ENCODE results near the gene RASEF.

Gene RASEF

DNA sequence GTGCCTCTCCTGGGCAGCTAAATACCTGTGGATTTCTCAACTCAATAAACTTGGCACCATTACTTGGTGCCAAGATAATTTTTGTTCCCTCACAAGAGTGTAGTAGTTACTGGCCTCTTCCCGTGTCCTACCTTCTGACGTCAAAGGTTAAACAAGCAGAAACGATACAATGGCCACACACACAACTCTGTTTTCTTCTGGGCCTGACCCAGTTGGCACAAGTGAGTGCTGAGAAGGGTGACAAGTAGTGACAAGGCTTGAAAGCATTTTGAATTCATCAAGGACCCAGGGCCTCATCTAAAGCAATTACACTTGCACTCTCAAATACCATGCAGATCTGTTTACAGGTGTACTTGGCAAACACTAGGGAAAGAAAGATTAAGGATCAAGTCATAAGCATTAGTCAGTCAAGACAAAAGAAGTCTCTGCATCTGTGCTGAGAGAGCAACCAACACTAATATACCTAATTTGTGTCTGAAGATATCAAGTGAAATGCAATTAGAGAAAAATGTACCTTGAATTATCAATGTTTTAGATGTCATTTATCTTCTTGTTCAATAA lies 30.8 kb downstream of the RASEF start:
- Histone ChIP-seq H3K36me3 (ENCODE audit: insufficient read depth, low read length) (no peaks in the 10 kb centered on the region), H2AFZ (ENCODE audit: low read length, unreplicated experiment) (no peak overlapping the region), H3K27ac (ENCODE audit: low read depth, low read length) (no peak overlapping the region), H3K4me1 (ENCODE audit: control insufficient read depth, insufficient read depth, low read length, unreplicated experiment) (peaks cover 2% of the 10 kb centered on the region), H3K79me2 (ENCODE audit: control insufficient read depth, insufficient read depth, low read length, unreplicated experiment) (no peaks in the 10 kb centered on the region), H3K4me3 (ENCODE audit: low read depth, low read length) (no peak overlapping the region), H3K27me3 (ENCODE audit: insufficient read depth, low read length) (0 out of 2 replicates have a peak, but pooled peaks cover 4% of the 10 kb centered on the region)

DNA sequence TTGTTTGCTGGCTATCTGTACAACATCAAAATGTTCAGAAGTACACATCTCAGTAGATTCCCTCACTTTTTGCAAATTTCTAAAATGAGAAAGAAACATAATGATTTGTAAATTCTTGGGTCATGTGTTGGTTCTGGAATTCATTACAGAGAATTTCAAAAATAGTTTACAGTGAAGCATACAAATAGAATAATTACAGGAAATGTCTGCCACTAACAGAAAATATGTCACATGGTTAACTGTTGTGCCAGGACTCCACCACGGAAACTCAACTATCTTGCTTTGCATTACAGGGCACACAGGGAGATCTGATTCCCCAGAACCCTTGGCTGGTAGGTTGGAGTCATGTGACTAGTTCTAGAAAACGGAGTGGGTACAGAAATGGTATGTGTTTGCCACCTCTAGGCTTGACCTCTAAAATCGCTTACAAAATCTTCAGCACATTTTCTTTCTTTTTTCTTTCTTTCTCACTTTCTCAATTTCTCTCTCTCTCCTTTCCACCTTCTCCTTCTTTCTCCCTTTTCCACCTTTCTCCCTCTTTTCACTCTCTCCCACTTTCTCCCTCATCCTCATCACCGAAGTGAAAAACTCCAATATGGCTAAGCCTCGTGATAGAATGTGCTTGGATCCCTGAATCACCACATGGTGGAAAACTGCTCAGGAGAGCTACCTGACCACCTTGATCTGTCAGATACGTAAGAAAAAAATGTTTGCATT lies 32.4 kb downstream of the RASEF start:
- no peak overlapping the region for H3K4me3 ChIP-seq (ENCODE audit: low read depth, low read length)
- no peak overlapping the region for H2AFZ ChIP-seq (ENCODE audit: low read length, unreplicated experiment)
- H3K27ac ChIP-seq (ENCODE audit: low read depth, low read length): no peak overlapping the region
- H3K4me1 ChIP-seq (ENCODE audit: control insufficient read depth, insufficient read depth, low read length, unreplicated experiment): peaks cover 6% of the 10 kb centered on the region
- H3K79me2 ChIP-seq (ENCODE audit: control insufficient read depth, insufficient read depth, low read length, unreplicated experiment): no peaks in the 10 kb centered on the region
- 0 out of 2 replicates have a peak, but pooled peaks cover 4% of the 10 kb centered on the region for H3K27me3 ChIP-seq (ENCODE audit: insufficient read depth, low read length)
- no peaks in the 10 kb centered on the region for H3K36me3 ChIP-seq (ENCODE audit: insufficient read depth, low read length)

DNA sequence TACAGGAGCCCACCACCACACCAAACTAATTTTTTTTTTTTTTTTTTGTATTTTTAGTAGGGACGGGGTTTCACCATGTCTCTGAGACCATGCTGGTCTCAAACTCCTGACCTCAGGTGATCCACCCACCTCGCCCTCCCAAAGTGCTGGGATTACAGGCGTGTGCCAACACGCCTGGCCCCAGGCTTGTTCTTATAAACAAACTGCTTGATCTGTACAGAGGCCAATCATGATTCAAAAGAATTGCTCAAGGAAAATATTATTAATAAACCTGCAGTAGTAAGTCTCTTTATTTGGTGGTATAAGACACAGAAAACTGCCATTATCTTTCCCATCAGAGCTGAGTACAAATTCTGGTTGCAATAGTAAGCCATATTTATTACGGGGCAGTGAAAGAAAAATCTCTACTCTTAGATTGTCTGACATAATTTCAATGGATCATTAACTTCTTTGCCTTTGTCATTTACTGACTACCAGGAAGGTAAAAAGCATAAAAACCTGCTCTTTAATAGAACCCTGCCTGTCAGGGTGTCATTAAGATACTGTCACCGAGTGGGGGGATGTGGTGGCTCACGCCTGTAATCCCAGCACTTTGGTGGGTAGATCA lies 33.3 kb downstream of the RASEF start:
- Histone ChIP-seq H3K4me3 (ENCODE audit: low read depth, low read length) (no peak overlapping the region), H3K79me2 (ENCODE audit: control insufficient read depth, insufficient read depth, low read length, unreplicated experiment) (no peaks in the 10 kb centered on the region), H3K27ac (ENCODE audit: low read depth, low read length) (no peak overlapping the region), H3K4me1 (ENCODE audit: control insufficient read depth, insufficient read depth, low read length, unreplicated experiment) (peaks cover 6% of the 10 kb centered on the region), H2AFZ (ENCODE audit: low read length, unreplicated experiment) (no peak overlapping the region), H3K27me3 (ENCODE audit: insufficient read depth, low read length) (0 out of 2 replicates have a peak, but pooled peaks cover 3% of the 10 kb centered on the region), H3K36me3 (ENCODE audit: insufficient read depth, low read length) (no peaks in the 10 kb centered on the region)

DNA sequence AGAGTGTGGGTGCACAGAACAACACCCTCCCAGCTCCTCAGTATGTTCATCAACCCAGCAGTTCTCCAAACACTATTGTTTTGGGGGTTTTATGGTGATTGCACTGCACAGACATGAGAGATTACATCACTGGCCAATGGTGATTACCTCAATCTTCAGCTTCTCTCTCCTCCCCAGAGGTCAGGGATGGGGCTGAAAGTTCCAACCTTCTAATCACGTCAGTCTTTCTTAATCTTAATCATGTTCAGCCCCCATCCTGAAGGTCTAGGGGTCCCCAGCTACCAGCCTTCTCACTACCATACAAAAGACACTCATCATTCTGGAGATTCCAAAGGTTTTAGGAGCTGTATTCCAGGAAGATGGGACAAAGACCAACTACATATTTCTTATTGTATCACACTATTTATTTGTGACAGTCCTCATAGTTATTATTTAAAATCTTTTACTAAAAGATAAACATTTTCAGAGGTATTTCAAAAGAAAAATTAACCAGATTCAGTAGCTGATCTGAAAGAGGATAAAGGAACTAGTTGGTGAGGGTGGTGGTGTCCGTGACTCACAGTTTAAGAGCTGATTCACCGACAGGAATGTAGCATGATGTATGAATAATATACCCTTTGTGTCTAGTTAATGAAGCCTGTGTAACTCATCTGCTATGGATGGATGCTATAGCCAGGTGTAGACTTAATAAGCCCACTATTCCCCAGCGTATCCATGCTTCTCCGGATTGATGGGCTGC lies 35.6 kb downstream of the RASEF start:
- no peak overlapping the region for H2AFZ ChIP-seq (ENCODE audit: low read length, unreplicated experiment)
- peaks cover 6% of the 10 kb centered on the region for H3K4me1 ChIP-seq (ENCODE audit: control insufficient read depth, insufficient read depth, low read length, unreplicated experiment)
- peak overlapping the region; percentile 55 for H3K27ac ChIP-seq (ENCODE audit: low read depth, low read length)
- no peak overlapping the region for H3K4me3 ChIP-seq (ENCODE audit: low read depth, low read length)
- H3K79me2 ChIP-seq (ENCODE audit: control insufficient read depth, insufficient read depth, low read length, unreplicated experiment): no peaks in the 10 kb centered on the region
- H3K27me3 ChIP-seq (ENCODE audit: insufficient read depth, low read length): no peaks in the 10 kb centered on the region
- no peaks in the 10 kb centered on the region for H3K36me3 ChIP-seq (ENCODE audit: insufficient read depth, low read length)

DNA sequence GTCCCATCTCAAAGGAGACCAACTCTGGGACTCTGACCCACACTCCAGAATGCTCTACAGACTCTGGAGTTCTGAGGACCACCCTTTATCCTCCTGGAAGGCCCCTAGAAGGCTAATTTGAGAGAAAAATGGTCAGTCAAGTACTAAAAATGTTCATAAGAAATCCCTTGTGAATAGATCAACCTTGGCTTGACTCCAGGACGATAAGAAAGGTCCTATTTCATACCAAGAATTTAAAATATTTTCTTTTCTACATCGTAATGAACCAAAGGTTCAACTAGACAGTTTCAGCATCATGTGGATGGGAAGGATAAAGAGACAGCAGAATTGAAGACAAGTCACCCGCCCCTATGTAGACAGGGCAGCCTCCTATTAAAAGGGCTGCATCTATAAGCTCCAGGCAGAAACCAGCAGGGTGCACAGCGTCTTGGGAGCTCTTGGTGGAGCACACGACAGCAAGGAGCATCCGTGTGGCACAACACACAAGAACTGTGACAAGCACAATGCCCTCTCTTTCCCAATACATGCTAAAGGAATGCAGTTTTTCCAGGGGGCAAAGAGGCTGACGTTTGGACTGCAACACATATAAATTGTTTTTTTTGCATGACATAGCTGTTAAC lies 38.3 kb downstream of the RASEF start:
- no peaks in the 10 kb centered on the region for H3K27me3 ChIP-seq (ENCODE audit: insufficient read depth, low read length)
- H3K36me3 ChIP-seq (ENCODE audit: insufficient read depth, low read length): no peaks in the 10 kb centered on the region
- H3K4me1 ChIP-seq (ENCODE audit: control insufficient read depth, insufficient read depth, low read length, unreplicated experiment): peaks cover 6% of the 10 kb centered on the region
- no peak overlapping the region for H3K4me3 ChIP-seq (ENCODE audit: low read depth, low read length)
- H3K79me2 ChIP-seq (ENCODE audit: control insufficient read depth, insufficient read depth, low read length, unreplicated experiment): no peaks in the 10 kb centered on the region
- H3K27ac ChIP-seq (ENCODE audit: low read depth, low read length): no peak overlapping the region
- H2AFZ ChIP-seq (ENCODE audit: low read length, unreplicated experiment): no peak overlapping the region

DNA sequence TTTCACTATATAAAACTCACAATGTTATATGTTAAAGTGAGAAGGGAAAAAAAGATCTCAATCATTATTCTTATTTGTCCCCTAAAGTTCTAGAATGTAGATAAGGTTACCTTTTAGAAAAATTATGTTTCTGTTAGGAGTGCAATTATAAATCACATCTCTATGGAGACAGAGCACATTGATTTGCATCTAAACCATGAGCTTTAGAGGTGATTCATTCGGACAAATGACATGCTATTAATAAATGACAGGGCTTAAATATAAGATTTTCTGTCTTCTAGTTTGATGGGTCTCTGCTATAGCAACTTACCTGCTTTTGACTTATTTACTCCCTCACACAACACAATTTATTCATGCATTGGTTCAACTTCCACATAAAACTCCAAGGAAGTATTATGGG lies 39.8 kb downstream of the RASEF start:
- Histone ChIP-seq H3K79me2 (ENCODE audit: control insufficient read depth, insufficient read depth, low read length, unreplicated experiment) (no peaks in the 10 kb centered on the region), H3K36me3 (ENCODE audit: insufficient read depth, low read length) (no peaks in the 10 kb centered on the region), H3K4me1 (ENCODE audit: control insufficient read depth, insufficient read depth, low read length, unreplicated experiment) (peaks cover 6% of the 10 kb centered on the region), H3K27me3 (ENCODE audit: insufficient read depth, low read length) (no peaks in the 10 kb centered on the region), H3K27ac (ENCODE audit: low read depth, low read length) (no peak overlapping the region), H3K4me3 (ENCODE audit: low read depth, low read length) (no peak overlapping the region), H2AFZ (ENCODE audit: low read length, unreplicated experiment) (no peak overlapping the region)

DNA sequence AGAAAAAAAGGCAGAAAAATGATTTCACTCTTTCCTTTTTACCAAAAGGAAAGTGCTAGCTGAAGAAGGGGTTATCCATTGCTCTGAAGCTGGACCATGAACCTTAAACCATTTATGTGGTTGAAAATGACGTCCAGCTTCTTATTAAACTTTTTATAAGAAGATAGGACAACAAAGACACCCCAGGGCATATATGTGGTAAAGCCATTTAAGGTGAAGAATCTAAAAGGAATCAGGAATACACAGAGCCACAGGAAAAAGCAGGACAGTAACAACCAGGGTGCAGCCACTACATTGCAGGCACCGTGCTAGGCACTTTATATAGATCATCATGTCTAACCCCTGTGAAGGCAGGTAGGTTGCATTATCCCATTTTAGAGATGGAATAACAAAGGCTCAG lies 42.1 kb downstream of the RASEF start:
- Histone ChIP-seq H3K4me1 (ENCODE audit: control insufficient read depth, insufficient read depth, low read length, unreplicated experiment) (no peaks in the 10 kb centered on the region), H3K36me3 (ENCODE audit: insufficient read depth, low read length) (no peaks in the 10 kb centered on the region), H3K27ac (ENCODE audit: low read depth, low read length) (no peak overlapping the region)

DNA sequence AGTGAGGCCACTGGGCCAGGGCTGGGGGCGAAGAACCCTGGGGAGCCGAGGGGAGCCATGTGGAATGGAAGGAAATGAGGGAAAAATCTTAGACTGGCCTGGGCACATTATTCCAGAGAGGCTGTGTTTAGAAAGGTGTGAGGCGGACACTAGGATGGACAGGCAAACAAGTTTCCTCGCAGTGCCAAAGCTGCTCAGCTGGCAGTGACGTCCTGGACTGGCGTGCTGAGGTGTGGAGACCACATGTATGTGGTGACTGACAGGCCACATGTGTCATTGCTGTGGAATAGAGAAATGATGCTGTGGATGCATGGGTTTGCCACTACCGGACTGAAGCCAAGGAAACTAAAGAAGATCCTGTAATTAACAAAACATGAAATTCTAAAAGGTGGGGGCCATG lies 42.6 kb downstream of the RASEF start:
- H3K36me3 ChIP-seq (ENCODE audit: insufficient read depth, low read length): no peaks in the 10 kb centered on the region
- H3K27ac ChIP-seq (ENCODE audit: low read depth, low read length): no peak overlapping the region
- H2AFZ ChIP-seq (ENCODE audit: low read length, unreplicated experiment): no peak overlapping the region
- H3K27me3 ChIP-seq (ENCODE audit: insufficient read depth, low read length): no peaks in the 10 kb centered on the region
- no peaks in the 10 kb centered on the region for H3K79me2 ChIP-seq (ENCODE audit: control insufficient read depth, insufficient read depth, low read length, unreplicated experiment)
- no peaks in the 10 kb centered on the region for H3K4me1 ChIP-seq (ENCODE audit: control insufficient read depth, insufficient read depth, low read length, unreplicated experiment)
- H3K4me3 ChIP-seq (ENCODE audit: low read depth, low read length): no peak overlapping the region

More for the DNA sequence above, 42.1 kb downstream of the RASEF start:
- Histone ChIP-seq H2AFZ (ENCODE audit: low read length, unreplicated experiment) (no peak overlapping the region), H3K79me2 (ENCODE audit: control insufficient read depth, insufficient read depth, low read length, unreplicated experiment) (no peaks in the 10 kb centered on the region), H3K4me3 (ENCODE audit: low read depth, low read length) (no peak overlapping the region), H3K27me3 (ENCODE audit: insufficient read depth, low read length) (no peaks in the 10 kb centered on the region)

DNA sequence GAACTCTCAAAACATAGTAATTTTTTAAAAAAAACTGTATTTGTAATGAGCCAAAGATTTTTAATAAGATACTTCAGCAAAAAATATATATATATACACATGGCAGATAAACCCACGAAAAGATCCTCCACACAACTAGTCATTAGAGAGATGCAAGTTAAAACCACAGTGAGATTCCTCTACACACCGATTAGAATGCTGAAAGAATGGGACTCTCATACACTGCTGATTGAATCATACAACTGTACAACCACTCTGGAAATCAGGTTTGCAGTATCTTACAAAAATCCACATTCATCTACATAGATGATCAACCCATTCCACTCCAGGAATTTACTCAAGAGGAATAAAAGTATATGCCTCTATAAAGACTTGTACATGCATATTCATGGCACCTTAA lies 43.7 kb downstream of the RASEF start:
- H2AFZ ChIP-seq (ENCODE audit: low read length, unreplicated experiment): no peak overlapping the region
- H3K27ac ChIP-seq (ENCODE audit: low read depth, low read length): no peak overlapping the region
- H3K79me2 ChIP-seq (ENCODE audit: control insufficient read depth, insufficient read depth, low read length, unreplicated experiment): no peaks in the 10 kb centered on the region
- H3K4me1 ChIP-seq (ENCODE audit: control insufficient read depth, insufficient read depth, low read length, unreplicated experiment): no peaks in the 10 kb centered on the region
- no peaks in the 10 kb centered on the region for H3K27me3 ChIP-seq (ENCODE audit: insufficient read depth, low read length)
- no peaks in the 10 kb centered on the region for H3K36me3 ChIP-seq (ENCODE audit: insufficient read depth, low read length)
- H3K4me3 ChIP-seq (ENCODE audit: low read depth, low read length): no peak overlapping the region

DNA sequence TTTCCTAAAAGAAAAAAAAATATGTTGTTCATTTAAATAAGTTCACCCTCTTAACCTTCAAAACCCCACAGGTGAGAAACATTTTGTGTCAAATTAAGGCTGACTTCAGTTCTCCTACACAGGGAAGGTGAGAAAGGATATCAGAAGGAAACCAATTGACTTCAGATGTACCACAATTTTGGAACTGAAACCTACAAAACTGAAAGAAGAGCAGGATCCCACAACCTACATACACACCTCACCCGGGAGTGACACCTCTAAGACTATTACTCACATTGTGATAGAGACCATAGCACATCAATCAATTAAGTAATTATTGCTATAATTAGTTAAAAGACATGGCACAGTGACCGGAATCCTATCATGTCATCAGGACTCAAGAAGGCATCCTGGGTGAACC lies 47.0 kb downstream of the RASEF start:
- no peak overlapping the region for H3K27ac ChIP-seq (ENCODE audit: low read depth, low read length)
- no peaks in the 10 kb centered on the region for H3K4me1 ChIP-seq (ENCODE audit: control insufficient read depth, insufficient read depth, low read length, unreplicated experiment)
- no peak overlapping the region for H2AFZ ChIP-seq (ENCODE audit: low read length, unreplicated experiment)
- no peak overlapping the region for H3K4me3 ChIP-seq (ENCODE audit: low read depth, low read length)
- H3K36me3 ChIP-seq (ENCODE audit: insufficient read depth, low read length): no peaks in the 10 kb centered on the region
- no peaks in the 10 kb centered on the region for H3K79me2 ChIP-seq (ENCODE audit: control insufficient read depth, insufficient read depth, low read length, unreplicated experiment)
- H3K27me3 ChIP-seq (ENCODE audit: insufficient read depth, low read length): no peaks in the 10 kb centered on the region
